Lower leg skin (tissue), 4 donors: ENCODE data around the gene PAXX. TPM values are rescaled to one million over a fixed set of nuclear protein-coding genes. Genes with fewer than 3 reads are reported as not detected.

Source experiments
- DNase-seq, 2 donors: peaks; one replicate each; pipeline ENCODE4 v3.0.0-alpha.2; 2019; ENCODE audit warnings: low spot score in 2 of 2
- H3K4me3 ChIP-seq: fragments of 200-600 bp; sonication (generic); 2 replicates; pipeline ENCODE4 v1.5.1; 2017; ENCODE audit warnings: mild to moderate bottlenecking, low read depth; ENCODE audit not compliant: poor library complexity, severe bottlenecking
- POLR2A ChIP-seq, 2 donors: fragments of 450-650 bp; IDR thresholded peaks; one replicate each; pipeline ENCODE4 v1.6.1; 2016 to 2017; ENCODE audit warnings: antibody characterized with exemption in 2 of 2, mild to moderate bottlenecking in 1 of 2, moderate library complexity in 1 of 2
- WGBS, 2 donors: methylation state at CpG; one replicate each; pipeline ENCODE4 v1.1.5; 2018; 5-methylcytosine and 5-hydroxymethylcytosine counted together
- intact Hi-C: fragments of 100-400 bp; cut with DNase I; formaldehyde crosslinking; loops from one replicate; pipeline ENCODE4 v1.15.0; 2023; ENCODE audit warnings: low total_unique reads
- total RNA-seq, 4 donors: library from RNA; depleted of rRNA; stranded (reverse); fragments of >200 nt; gene quantifications; one replicate each; pipeline ENCODE4 v1.1.0, GENCODE V29; 2016
- TF ChIP-seq, protein P1 (sequence below), 3 donors: fragments of 450-650 bp; IDR thresholded peaks; one replicate each; pipeline ENCODE4 v1.5.1; 2016; ENCODE audit warnings: antibody characterized with exemption in 3 of 3, mild to moderate bottlenecking in 3 of 3, moderate library complexity in 2 of 3

The PAXX gene
- total RNA-seq, 4 donors from 2014 or later = 38.7 to 75.8 (median 58.2) TPM

DNA sequence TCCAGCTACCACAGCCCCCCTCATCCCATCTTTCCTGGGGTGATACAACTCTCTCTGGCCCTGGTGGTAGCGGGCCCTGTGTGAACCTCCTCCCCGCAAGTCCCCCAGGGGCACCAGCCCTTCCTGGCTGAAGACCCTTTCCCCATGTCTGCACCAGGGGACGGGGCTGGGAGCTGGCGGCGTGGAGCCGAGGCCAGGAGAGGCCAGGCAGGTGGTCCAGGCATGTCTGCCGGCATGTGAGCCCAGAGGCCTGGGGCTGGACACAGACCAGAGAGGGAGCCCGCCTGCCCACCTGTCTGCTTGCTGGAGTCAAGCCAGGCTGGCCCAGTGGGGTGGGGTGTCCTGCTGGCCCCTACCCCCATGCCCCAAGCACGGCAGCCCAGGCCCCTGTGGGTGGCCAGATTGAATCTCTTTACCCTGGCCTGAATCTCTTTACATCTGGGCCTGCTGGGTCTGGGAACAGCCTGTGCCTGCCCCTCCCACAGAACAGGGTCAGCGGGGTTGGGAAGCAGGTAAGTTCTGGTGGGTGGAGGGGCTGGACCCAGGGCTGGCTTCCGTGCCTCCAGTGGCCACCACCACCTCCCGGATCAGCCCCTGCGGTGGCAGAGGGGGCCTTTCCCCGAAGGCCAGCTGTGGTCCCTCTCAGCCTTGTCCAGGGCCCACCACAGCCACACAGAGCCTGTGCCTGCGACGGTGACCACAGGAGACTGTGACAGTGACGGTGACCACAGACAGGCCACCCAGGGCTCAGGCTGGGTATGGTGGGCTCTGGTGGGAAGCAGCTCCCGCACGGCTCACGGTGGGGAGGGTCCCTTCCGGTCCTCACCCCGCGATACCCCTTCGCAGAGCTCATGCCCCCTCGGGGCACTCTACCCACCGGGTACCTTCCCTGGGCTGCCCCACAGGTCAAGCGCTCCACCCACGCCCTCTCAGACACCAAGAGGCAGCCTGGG, 33.0 kb upstream of the PAXX start:
- intact Hi-C loops = no loop called here
- TF ChIP-seq POLR2A (IDR thresholded peaks at IDR 0.05) = no peak
- TF ChIP-seq, protein P1, sequence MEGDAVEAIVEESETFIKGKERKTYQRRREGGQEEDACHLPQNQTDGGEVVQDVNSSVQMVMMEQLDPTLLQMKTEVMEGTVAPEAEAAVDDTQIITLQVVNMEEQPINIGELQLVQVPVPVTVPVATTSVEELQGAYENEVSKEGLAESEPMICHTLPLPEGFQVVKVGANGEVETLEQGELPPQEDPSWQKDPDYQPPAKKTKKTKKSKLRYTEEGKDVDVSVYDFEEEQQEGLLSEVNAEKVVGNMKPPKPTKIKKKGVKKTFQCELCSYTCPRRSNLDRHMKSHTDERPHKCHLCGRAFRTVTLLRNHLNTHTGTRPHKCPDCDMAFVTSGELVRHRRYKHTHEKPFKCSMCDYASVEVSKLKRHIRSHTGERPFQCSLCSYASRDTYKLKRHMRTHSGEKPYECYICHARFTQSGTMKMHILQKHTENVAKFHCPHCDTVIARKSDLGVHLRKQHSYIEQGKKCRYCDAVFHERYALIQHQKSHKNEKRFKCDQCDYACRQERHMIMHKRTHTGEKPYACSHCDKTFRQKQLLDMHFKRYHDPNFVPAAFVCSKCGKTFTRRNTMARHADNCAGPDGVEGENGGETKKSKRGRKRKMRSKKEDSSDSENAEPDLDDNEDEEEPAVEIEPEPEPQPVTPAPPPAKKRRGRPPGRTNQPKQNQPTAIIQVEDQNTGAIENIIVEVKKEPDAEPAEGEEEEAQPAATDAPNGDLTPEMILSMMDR (IDR thresholded peaks at IDR 0.05) = no peak
- 82 to 92% methylated on average over 12 to 24 of the region's 28 CpGs for WGBS, 2 donors
- H3K4me3 ChIP-seq = no peak overlapping the region
- DNase-seq = no peak

DNA sequence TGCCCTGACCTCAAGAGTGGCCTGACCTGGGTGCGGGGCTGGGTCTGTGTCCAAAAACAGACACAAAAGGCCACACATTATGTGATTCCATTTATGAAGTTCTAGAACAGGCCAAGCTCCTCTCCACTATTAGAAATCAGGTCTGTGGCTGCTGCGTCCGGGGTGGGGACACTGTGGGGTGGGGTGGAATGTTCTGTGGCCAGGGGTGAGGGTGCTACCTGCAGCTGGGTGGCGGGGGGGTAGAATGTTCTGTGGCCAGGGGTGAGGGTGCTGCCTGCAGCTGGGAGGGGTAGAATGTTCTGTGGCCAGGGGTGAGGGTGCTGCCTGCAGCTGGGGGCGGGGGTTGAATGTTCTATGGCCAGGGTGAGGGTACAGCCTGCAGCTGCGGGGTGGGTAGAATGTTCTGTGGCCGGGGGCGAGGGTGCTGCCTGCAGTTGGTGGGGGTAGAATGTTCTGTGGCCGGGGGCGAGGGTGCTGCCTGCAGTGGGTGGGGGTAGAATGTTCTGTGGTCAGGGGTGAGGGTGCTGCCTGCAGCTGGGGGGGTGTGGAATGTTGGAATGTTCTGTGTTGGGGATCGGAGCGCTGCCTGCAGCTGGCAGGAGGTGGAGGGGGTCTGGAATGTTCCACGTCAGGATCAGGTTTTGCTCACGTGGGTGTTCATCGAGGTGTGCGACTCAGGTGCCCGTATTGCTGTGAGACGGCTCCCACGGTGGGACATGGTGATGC, 31.8 kb upstream of the PAXX start:
- no peak for DNase-seq
- no peak overlapping the region for H3K4me3 ChIP-seq
- no peak for TF ChIP-seq POLR2A (IDR thresholded peaks at IDR 0.05)
- TF ChIP-seq, protein P1 (IDR thresholded peaks at IDR 0.05) = no peak
- intact Hi-C loops = no loop called here
- WGBS, 2 donors = 69 to 90% methylated on average over 19 of the region's 19 CpGs

DNA sequence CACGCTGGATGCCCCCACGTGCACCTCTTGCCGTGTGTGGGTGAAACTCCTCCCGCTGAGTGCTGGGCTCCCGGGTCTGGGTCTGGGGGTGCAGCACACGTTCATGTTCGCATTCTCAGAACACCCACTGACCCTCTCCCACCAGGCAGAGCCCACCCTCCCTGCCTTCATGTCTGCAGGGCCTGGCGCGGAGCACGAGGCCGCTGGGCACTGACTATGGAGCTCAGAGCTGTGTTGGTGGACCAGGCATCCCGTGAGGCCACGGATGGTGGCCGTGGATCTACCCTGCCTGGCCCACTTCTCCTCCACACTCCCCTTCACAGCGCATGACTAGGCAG, 31.3 kb upstream of the PAXX start:
- no peak for DNase-seq
- intact Hi-C loops = no loop called here
- 69 to 76% methylated on average over 5 to 10 of the region's 15 CpGs for WGBS, 2 donors
- H3K4me3 ChIP-seq = no peak overlapping the region
- TF ChIP-seq POLR2A (IDR thresholded peaks at IDR 0.05) = no peak
- TF ChIP-seq, protein P1 (IDR thresholded peaks at IDR 0.05) = no peak

DNA sequence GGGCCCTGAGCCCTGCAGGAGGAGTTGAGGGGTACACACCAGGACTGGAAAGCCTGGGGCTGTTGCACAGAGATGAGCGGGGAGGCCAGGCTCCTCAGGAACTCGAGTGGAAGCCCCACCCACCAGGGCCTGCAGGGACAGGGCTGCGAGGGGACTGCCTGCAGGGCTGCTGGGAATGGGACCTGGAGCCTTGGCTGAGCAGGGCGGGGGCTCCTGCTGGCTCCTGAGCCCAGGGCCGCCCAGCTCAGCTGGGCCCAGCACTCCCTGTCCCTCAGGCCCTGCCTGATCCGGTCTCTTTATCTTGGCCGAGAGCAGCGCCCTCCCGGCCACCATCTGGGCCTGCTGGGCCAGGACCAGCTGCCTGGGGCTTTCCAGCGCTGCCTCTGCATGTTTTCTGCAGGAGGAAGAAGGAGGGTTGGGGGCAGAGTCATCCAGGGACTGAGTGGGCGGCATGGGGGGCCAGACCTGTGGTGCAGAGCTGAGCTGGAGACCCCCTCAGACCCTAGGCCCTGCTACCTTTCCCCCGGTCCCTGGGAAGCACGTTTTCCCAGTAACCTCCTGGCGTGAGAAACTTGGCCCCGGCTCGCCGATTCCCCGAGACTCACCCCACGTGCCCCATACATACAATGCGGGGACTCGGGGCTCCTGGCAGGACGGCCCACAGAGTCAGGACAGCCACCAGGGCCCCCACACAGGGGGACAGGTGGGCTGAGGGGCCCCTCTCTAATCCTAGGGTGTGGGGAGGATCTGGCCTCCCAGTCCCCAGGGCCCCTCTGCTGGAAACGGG, 30.8 kb upstream of the PAXX start:
- no peak overlapping the region for H3K4me3 ChIP-seq
- TF ChIP-seq, protein P1 (IDR thresholded peaks at IDR 0.05) = no peak
- no peak for TF ChIP-seq POLR2A (IDR thresholded peaks at IDR 0.05)
- 51 to 55% methylated on average over 15 to 22 of the region's 23 CpGs for WGBS, 2 donors
- DNase-seq = no peak
- intact Hi-C loops = no loop called here

DNA sequence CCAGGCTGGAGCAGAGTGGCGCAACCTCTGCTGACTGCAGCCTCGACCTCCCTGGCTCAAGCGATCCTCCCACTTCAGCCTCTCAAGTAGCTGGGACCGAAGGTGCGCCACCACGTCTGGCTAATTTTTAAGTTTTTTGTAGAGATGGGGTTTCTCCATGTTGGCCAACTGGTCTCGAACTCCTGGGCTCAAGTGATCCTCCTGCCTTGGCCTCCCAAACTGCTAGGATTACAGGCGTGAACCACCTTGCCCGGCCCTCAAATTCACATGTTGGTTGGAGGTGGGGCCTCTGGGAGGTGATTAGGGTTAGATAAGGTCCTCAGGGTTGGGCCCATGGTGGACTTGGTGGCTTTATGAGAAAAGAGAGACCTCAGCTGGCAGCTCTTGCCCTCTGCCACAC, 30.1 kb upstream of the PAXX start:
- no peak for DNase-seq
- intact Hi-C loops = no loop called here
- WGBS, 2 donors = 96% methylated on average over 9 of the region's 9 CpGs
- TF ChIP-seq, protein P1 (IDR thresholded peaks at IDR 0.05) = no peak
- TF ChIP-seq POLR2A (IDR thresholded peaks at IDR 0.05) = no peak
- no peak overlapping the region for H3K4me3 ChIP-seq
